HEK293T (cell line): ENCODE results near the gene BCAS1.

ENCODE experiments used
- CTCF ChIA-PET: fragments of 350-600 bp; formaldehyde crosslinking; extraction: SDS; loops from one replicate; lab custom pipeline; 2021; ENCODE audit warnings: antibody characterized with exemption, inconsistent platforms; lab: Yijun Ruan, JAX
- POLR2A ChIA-PET: fragments of 350-600 bp; formaldehyde crosslinking; extraction: SDS; loops from one replicate; lab custom pipeline; 2020; ENCODE audit warnings: antibody characterized with exemption, inconsistent platforms; lab: Yijun Ruan, JAX
- DNase-seq: peaks from one replicate; pipeline ENCODE4 v3.0.0; 2012; ENCODE audit warnings: mixed read lengths; ENCODE audit errors: extremely low spot score
- ARNT ChIP-seq: fragments of 450-650 bp; IDR thresholded peaks from 2 replicates; pipeline ENCODE4 v1.6.1; 2017; ENCODE audit warnings: mild to moderate bottlenecking
- BHLHE40 ChIP-seq: fragments of 450-650 bp; IDR thresholded peaks from 2 replicates; pipeline ENCODE4 v1.6.1; 2016; ENCODE audit warnings: mild to moderate bottlenecking, moderate library complexity, borderline replicate concordance
- CTBP1 ChIP-seq: fragments of 450-650 bp; IDR thresholded peaks from 2 replicates; pipeline ENCODE4 v1.6.1; 2016; ENCODE audit warnings: borderline replicate concordance
- ELF4 ChIP-seq: fragments of 450-650 bp; IDR thresholded peaks from 2 replicates; pipeline ENCODE4 v1.6.1; 2017; ENCODE audit warnings: antibody characterized with exemption
- FOXA1 ChIP-seq: fragments of 450-650 bp; IDR thresholded peaks from 2 replicates; pipeline ENCODE4 v1.6.1; 2016; ENCODE audit warnings: mild to moderate bottlenecking
- FOXK2 ChIP-seq: fragments of 450-650 bp; IDR thresholded peaks from 2 replicates; pipeline ENCODE4 v1.6.1; 2016; ENCODE audit warnings: mild to moderate bottlenecking
- FOXM1 ChIP-seq: fragments of 450-650 bp; IDR thresholded peaks from 2 replicates; pipeline ENCODE4 v1.6.1; 2017; ENCODE audit warnings: mild to moderate bottlenecking, borderline replicate concordance
- HDGF ChIP-seq: fragments of 450-650 bp; IDR thresholded peaks from 2 replicates; pipeline ENCODE4 v1.6.1; 2017; ENCODE audit warnings: antibody characterized with exemption, borderline replicate concordance
- L3MBTL2 ChIP-seq: fragments of 450-650 bp; conservative IDR thresholded peaks from 2 replicates; pipeline ENCODE4 v1.6.1; 2016; ENCODE audit warnings: mild to moderate bottlenecking
- LEF1 ChIP-seq: fragments of 450-650 bp; IDR thresholded peaks from 2 replicates; pipeline ENCODE4 v1.6.1; 2017; ENCODE audit warnings: mild to moderate bottlenecking, borderline replicate concordance
- NFRKB ChIP-seq: fragments of 450-650 bp; IDR thresholded peaks from 2 replicates; pipeline ENCODE4 v1.6.1; 2016; ENCODE audit warnings: mild to moderate bottlenecking, moderate library complexity
- SP1 ChIP-seq: fragments of 450-650 bp; IDR thresholded peaks from 2 replicates; pipeline ENCODE4 v1.6.1; 2017
- SUZ12 ChIP-seq: fragments of 450-650 bp; IDR thresholded peaks from 2 replicates; pipeline ENCODE4 v1.6.1; 2016; ENCODE audit warnings: mild to moderate bottlenecking
- TARDBP ChIP-seq: fragments of 450-650 bp; IDR thresholded peaks from 2 replicates; pipeline ENCODE4 v1.6.1; 2016
- ZNF384 ChIP-seq: fragments of 450-650 bp; IDR thresholded peaks from 2 replicates; pipeline ENCODE4 v1.6.1; 2016
- TF ChIP-seq, protein P1 (sequence below): fragments of 450-650 bp; IDR thresholded peaks from 2 replicates; pipeline ENCODE4 v1.6.1; 2016

Gene BCAS1

DNA sequence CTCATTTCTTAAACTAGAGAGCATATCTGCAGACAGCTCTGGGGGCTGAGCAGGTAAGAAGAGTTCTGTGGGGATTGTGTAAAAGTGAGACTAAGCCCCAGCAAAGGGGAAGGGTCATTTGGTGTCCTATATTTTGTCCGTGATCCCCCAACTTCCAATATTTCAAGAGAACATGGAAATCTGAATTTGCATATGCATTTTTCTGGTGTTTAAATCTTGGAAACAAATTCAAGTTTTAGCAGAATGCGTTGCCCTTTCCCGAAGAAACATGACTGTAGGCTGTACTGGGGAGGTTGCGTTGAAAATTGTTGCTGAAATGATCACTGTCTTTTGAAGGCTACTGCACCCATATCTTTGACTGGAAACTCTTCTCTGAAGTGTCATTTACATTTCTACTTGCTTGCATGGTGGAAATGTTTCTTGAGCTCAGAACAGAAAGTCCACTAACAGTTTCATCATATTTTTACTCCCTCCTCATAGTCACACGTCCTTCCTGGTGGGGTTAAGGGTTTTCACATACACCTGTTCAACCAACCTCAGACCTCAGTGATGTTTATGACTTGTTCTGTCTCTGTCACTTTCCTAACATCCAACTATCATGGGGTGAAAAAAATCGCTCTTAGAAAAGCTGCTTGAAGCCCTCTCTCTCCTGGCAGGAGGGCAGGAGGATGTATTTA is 140.3 kb downstream of the BCAS1 start:
- ChIA-PET CTCF (no interaction called here), POLR2A (no interaction called here)
- DNase-seq, result no peak
- TF ChIP-seq L3MBTL2 (no peak), ELF4 (no peak), BHLHE40 (no peak), FOXK2 (no peak), ARNT (no peak), SUZ12 (no peak), FOXA1 (no peak), NFRKB (no peak), SP1 (no peak), HDGF (no peak), FOXM1 (no peak), TARDBP (no peak), ZNF384 (no peak), CTBP1 (no peak), LEF1 (no peak)
- TF ChIP-seq, protein P1, sequence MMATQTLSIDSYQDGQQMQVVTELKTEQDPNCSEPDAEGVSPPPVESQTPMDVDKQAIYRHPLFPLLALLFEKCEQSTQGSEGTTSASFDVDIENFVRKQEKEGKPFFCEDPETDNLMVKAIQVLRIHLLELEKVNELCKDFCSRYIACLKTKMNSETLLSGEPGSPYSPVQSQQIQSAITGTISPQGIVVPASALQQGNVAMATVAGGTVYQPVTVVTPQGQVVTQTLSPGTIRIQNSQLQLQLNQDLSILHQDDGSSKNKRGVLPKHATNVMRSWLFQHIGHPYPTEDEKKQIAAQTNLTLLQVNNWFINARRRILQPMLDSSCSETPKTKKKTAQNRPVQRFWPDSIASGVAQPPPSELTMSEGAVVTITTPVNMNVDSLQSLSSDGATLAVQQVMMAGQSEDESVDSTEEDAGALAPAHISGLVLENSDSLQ, result no peak

DNA sequence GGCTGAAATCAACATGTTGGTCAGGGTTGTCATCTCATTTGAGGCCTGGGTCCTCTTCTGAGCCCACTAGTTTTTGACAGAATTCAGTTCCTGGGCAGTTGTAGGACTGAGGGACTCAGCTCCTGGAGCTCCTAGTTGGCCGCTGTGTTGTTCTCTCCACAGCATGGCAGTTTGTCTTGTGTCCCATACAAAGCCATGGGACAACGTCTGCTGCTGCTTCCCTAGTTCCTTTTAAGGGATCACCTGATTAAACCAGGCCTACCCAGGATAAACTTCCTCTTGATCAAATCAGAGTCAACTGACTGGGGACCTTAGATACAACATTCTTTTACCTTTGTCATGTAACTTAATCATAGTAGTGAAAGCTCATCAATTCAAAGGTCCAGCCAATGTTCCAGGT is 141.0 kb downstream of the BCAS1 start:
- ChIA-PET CTCF (no interaction called here), POLR2A (no interaction called here)
- TF ChIP-seq SP1 (no peak), ZNF384 (no peak)
- no peak for DNase-seq

DNA sequence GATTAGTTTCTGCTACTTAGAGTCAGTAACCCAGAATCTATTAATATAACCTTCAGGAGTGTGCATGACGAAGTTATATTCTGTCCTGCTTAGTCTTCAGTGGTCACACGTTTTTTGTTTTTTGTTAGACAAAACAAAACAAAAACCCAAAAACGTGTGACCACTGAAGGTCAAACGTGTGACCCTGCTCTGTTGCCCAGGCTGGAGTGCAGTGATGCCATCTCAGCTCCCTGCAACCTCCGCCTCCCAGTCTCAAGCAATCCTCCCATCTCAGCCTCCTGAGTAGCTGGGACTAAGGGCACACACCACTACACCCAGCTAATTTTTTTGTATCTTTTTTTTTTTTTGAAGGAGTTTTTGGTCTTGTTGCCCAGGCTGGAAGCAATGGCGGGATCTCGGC is 142.4 kb downstream of the BCAS1 start:
- ChIA-PET CTCF (no interaction called here), POLR2A (no interaction called here)
- no peak for DNase-seq
- TF ChIP-seq CTBP1 (no peak), NFRKB (no peak), TARDBP (no peak), FOXA1 (no peak), L3MBTL2 (no peak), ELF4 (no peak), HDGF (no peak), LEF1 (no peak), FOXK2 (no peak), ZNF384 (no peak), BHLHE40 (no peak), ARNT (no peak), SUZ12 (no peak), FOXM1 (no peak)
- TF ChIP-seq, protein P1, result no peak

DNA sequence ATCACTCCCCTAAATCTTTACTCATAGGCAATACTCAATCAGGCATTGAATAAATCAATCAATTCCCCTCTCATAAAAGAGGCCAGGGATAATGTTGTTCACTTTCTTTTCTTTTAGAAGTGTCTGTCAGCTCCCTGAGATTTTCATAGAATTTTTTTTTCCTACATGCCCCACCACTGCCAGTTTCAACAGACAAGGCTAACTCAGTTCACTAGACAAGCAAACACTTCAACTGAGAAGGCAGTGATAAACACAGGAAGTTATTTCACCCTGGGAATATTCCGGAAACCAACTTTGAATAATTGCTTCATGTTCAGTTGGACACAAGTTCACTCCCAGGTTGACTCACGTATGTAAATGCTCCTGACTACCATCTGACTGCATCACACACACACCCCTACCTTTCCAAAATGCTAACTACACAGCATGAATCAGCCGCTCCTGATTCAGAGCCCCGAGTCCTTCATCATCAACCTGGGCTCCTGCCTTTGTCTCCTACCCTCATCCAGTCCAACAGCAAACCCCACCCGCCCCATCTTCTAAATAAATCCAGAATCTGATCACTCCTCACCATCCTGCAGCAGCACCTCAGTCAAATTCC is 143.9 kb downstream of the BCAS1 start:
- no peak for TF ChIP-seq L3MBTL2
- TF ChIP-seq FOXM1, result no peak
- TF ChIP-seq, protein P1, result no peak
- DNase-seq, result no peak
- POLR2A ChIA-PET, result no interaction called here
- CTCF ChIA-PET, result interaction anchor here (1.3 kb wide), 1 partner anchor 274 kb away, joined by 3 read pairs; no protein-coding TSS in a partner anchor

DNA sequence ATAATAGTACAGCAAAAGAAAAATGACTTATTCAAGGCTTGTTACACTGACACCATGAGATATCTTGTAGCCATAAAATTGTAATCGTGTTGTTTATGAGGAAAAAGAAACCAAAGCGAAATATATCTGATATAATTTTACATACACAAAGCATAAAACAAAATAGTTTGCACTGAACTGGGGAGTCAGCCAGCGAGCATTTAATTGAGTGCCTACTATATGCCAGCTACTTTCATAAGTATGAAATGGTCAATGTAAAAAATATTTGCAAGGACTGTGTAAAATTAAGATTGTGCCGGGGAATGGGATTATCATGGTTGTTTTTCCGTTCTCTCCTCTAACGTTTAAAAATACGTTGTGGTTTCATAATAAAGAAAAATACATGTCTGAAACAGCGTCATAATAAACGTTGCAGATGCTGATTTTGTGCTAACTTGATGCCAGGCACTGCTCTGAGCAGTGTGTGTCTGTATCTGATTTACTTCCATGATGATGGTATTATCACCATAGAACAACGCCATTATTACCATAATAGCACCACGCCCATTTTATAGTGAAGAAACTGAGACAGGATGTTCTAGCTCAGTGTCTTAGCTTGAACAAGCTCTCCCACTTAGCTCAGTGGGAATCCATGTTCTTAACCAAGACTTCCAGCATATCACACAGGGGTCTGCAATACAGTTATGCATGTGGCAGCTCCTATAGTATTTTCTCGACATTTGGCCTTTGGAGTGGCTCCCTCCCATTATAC is 144.6 kb downstream of the BCAS1 start:
- DNase-seq, result no peak
- TF ChIP-seq BHLHE40 (no peak), FOXA1 (no peak), SP1 (no peak)
- TF ChIP-seq, protein P1, result no peak
- CTCF ChIA-PET, result interaction anchor here (1.3 kb wide), 1 partner anchor 273 kb away, joined by 3 read pairs; no protein-coding TSS in a partner anchor
- POLR2A ChIA-PET, result no interaction called here
